ENCODE results near the gene GALNT1.
"Not testable (repeated sequence)": the region's sequence is repeated elsewhere in the genome, so short reads cannot be mapped to it uniquely, and the experiment has no call there.

GALNT1 gene

GRCh38 chr18:35570182-35570581 lies 11.4 kb upstream of the GALNT1 start:
- Histone ChIP-seq H3K9me3 (ENCODE audit: control insufficient read depth, insufficient read depth, low read length) (no peaks in the 10 kb centered on the region), H3K4me3 (ENCODE audit: low read length) (no peak overlapping the region), H3K27ac (ENCODE audit: low read length) (no peak overlapping the region), H3K4me1 (ENCODE audit: control insufficient read depth, insufficient read depth, low read length) (no peaks in the 10 kb centered on the region), H3K36me3 (ENCODE audit: control insufficient read depth, insufficient read depth, low read length) (no peaks in the 10 kb centered on the region), H3K27me3 (ENCODE audit: control insufficient read depth, insufficient read depth, low read length) (no peaks in the 10 kb centered on the region)
- no CpG with 5 or more reads among the region's 2 CpGs for WGBS (ENCODE audit: insufficient coverage, insufficient read length)
- DNase-seq (ENCODE audit: low read depth, low spot score) = no peak

GRCh38 chr18:35571138-35571537 lies 10.4 kb upstream of the GALNT1 start:
- no CpG with 5 or more reads among the region's 1 CpG for WGBS (ENCODE audit: insufficient coverage, insufficient read length)
- no peak overlapping the region for H3K27ac ChIP-seq (ENCODE audit: low read length)
- DNase-seq (ENCODE audit: low read depth, low spot score) = no peak

GRCh38 chr18:35572644-35573043 lies 8.9 kb upstream of the GALNT1 start:
- no peaks in the 10 kb centered on the region for H3K27me3 ChIP-seq (ENCODE audit: control insufficient read depth, insufficient read depth, low read length)
- WGBS (ENCODE audit: insufficient coverage, insufficient read length) = no CpG with 5 or more reads among the region's 6 CpGs
- peaks cover 1% of the 10 kb centered on the region; the same call in 1 of the 2 replicates for H3K9me3 ChIP-seq (ENCODE audit: control insufficient read depth, insufficient read depth, low read length)
- H3K4me1 ChIP-seq (ENCODE audit: control insufficient read depth, insufficient read depth, low read length) = no peaks in the 10 kb centered on the region
- H3K36me3 ChIP-seq (ENCODE audit: control insufficient read depth, insufficient read depth, low read length) = no peaks in the 10 kb centered on the region
- no peak overlapping the region for H3K4me3 ChIP-seq (ENCODE audit: low read length)
- DNase-seq (ENCODE audit: low read depth, low spot score) = no peak
- H3K27ac ChIP-seq (ENCODE audit: low read length) = no peak overlapping the region

More at GRCh38 chr18:35571138-35571537, 10.4 kb upstream of the GALNT1 start:
- no peaks in the 10 kb centered on the region for H3K4me1 ChIP-seq (ENCODE audit: control insufficient read depth, insufficient read depth, low read length)
- no peaks in the 10 kb centered on the region for H3K36me3 ChIP-seq (ENCODE audit: control insufficient read depth, insufficient read depth, low read length)
- H3K4me3 ChIP-seq (ENCODE audit: low read length) = no peak overlapping the region
- no peaks in the 10 kb centered on the region for H3K27me3 ChIP-seq (ENCODE audit: control insufficient read depth, insufficient read depth, low read length)
- peaks cover 1% of the 10 kb centered on the region; the same call in 1 of the 2 replicates for H3K9me3 ChIP-seq (ENCODE audit: control insufficient read depth, insufficient read depth, low read length)

- Histone ChIP-seq H3K27me3 (ENCODE audit: control insufficient read depth, insufficient read depth, low read length) (no peaks in the 10 kb centered on the region), H3K4me3 (ENCODE audit: low read length) (no peak overlapping the region), H3K36me3 (ENCODE audit: control insufficient read depth, insufficient read depth, low read length) (no peaks in the 10 kb centered on the region), H3K4me1 (ENCODE audit: control insufficient read depth, insufficient read depth, low read length) (no peaks in the 10 kb centered on the region), H3K9me3 (ENCODE audit: control insufficient read depth, insufficient read depth, low read length) (peaks cover 1% of the 10 kb centered on the region; the same call in 1 of the 2 replicates), H3K27ac (ENCODE audit: low read length) (no peak overlapping the region)
- WGBS (ENCODE audit: insufficient coverage, insufficient read length) = no CpG with 5 or more reads among the region's 2 CpGs
- DNase-seq (ENCODE audit: low read depth, low spot score) = no peak
Measured at GRCh38 chr18:35573531-35573930, 8.0 kb upstream of the GALNT1 start.

- H3K4me3 ChIP-seq (ENCODE audit: low read length); H3K9me3 ChIP-seq (ENCODE audit: control insufficient read depth, insufficient read depth, low read length); H3K4me1 ChIP-seq (ENCODE audit: control insufficient read depth, insufficient read depth, low read length); DNase-seq (ENCODE audit: low read depth, low spot score); H3K27me3 ChIP-seq (ENCODE audit: control insufficient read depth, insufficient read depth, low read length); H3K27ac ChIP-seq (ENCODE audit: low read length); H3K36me3 ChIP-seq (ENCODE audit: control insufficient read depth, insufficient read depth, low read length): not testable (repeated sequence)
- WGBS (ENCODE audit: insufficient coverage, insufficient read length) = no CpG with 5 or more reads among the region's 6 CpGs
Measured at GRCh38 chr18:35576240-35576845, 5.2 kb upstream of the GALNT1 start.

GRCh38 chr18:35577045-35577848 lies 4.3 kb upstream of the GALNT1 start:
- Histone ChIP-seq H3K9me3 (ENCODE audit: control insufficient read depth, insufficient read depth, low read length) (peaks cover 1% of the 10 kb centered on the region; the same call in 1 of the 2 replicates), H3K27ac (ENCODE audit: low read length) (no peak overlapping the region), H3K4me3 (ENCODE audit: low read length) (no peak overlapping the region), H3K36me3 (ENCODE audit: control insufficient read depth, insufficient read depth, low read length) (no peaks in the 10 kb centered on the region), H3K4me1 (ENCODE audit: control insufficient read depth, insufficient read depth, low read length) (peaks cover under 1% of the 10 kb centered on the region; the same call in 1 of the 2 replicates), H3K27me3 (ENCODE audit: control insufficient read depth, insufficient read depth, low read length) (no peaks in the 10 kb centered on the region)
- no CpG with 5 or more reads among the region's 8 CpGs for WGBS (ENCODE audit: insufficient coverage, insufficient read length)
- DNase-seq (ENCODE audit: low read depth, low spot score) = no peak

GRCh38 chr18:35578481-35578880 lies 3.1 kb upstream of the GALNT1 start:
- Histone ChIP-seq H3K9me3 (ENCODE audit: control insufficient read depth, insufficient read depth, low read length) (peaks cover 1% of the 10 kb centered on the region; the same call in 1 of the 2 replicates), H3K36me3 (ENCODE audit: control insufficient read depth, insufficient read depth, low read length) (no peaks in the 10 kb centered on the region), H3K4me3 (ENCODE audit: low read length) (no peak overlapping the region), H3K27ac (ENCODE audit: low read length) (no peak overlapping the region), H3K4me1 (ENCODE audit: control insufficient read depth, insufficient read depth, low read length) (peaks cover 6% of the 10 kb centered on the region), H3K27me3 (ENCODE audit: control insufficient read depth, insufficient read depth, low read length) (no peaks in the 10 kb centered on the region)
- no peak for DNase-seq (ENCODE audit: low read depth, low spot score)
- no CpG with 5 or more reads among the region's 1 CpG for WGBS (ENCODE audit: insufficient coverage, insufficient read length)

GRCh38 chr18:35578936-35579335 lies 2.6 kb upstream of the GALNT1 start:
- Histone ChIP-seq H3K27ac (ENCODE audit: low read length) (no peak overlapping the region), H3K27me3 (ENCODE audit: control insufficient read depth, insufficient read depth, low read length) (no peaks in the 10 kb centered on the region), H3K4me3 (ENCODE audit: low read length) (no peak overlapping the region), H3K4me1 (ENCODE audit: control insufficient read depth, insufficient read depth, low read length) (peaks cover 6% of the 10 kb centered on the region), H3K36me3 (ENCODE audit: control insufficient read depth, insufficient read depth, low read length) (no peaks in the 10 kb centered on the region), H3K9me3 (ENCODE audit: control insufficient read depth, insufficient read depth, low read length) (peaks cover 1% of the 10 kb centered on the region; the same call in 1 of the 2 replicates)
- no CpG with 5 or more reads among the region's 4 CpGs for WGBS (ENCODE audit: insufficient coverage, insufficient read length)
- DNase-seq (ENCODE audit: low read depth, low spot score) = no peak

- WGBS (ENCODE audit: insufficient coverage, insufficient read length) = no CpG with 5 or more reads among the region's 96 CpGs
Measured at GRCh38 chr18:35580701-35581539, 620 bp upstream of the GALNT1 start.

More at GRCh38 chr18:35580701-35581539, 620 bp upstream of the GALNT1 start:
- Histone ChIP-seq H3K36me3 (ENCODE audit: control insufficient read depth, insufficient read depth, low read length) (0 out of 2 replicates have a peak, but pooled peaks cover 3% of the 10 kb centered on the region), H3K9me3 (ENCODE audit: control insufficient read depth, insufficient read depth, low read length) (peaks cover 2% of the 10 kb centered on the region), H3K4me3 (ENCODE audit: low read length) (peak overlapping the region; percentile 56; the same call in 1 of the 2 replicates), H3K4me1 (ENCODE audit: control insufficient read depth, insufficient read depth, low read length) (peaks cover 6% of the 10 kb centered on the region), H3K27ac (ENCODE audit: low read length) (no peak overlapping the region), H3K27me3 (ENCODE audit: control insufficient read depth, insufficient read depth, low read length) (no peaks in the 10 kb centered on the region)
- no peak for DNase-seq (ENCODE audit: low read depth, low spot score)
